Measurements from ENCODE around the gene OS9. TPM values are rescaled to one million over a fixed set of nuclear protein-coding genes. Genes with fewer than 3 reads are reported as not detected.

OS9 gene
- total and polyA plus RNA-seq, 9 of the 15 experiments (the other 6 are each of a cell fraction or from before 2014, with no cell fraction given) = 4.6 to 105 (median 89.5) TPM

- in situ Hi-C loops (cut with MboI) = no loop called here
- no peak overlapping the region for H3K27ac ChIP-seq (ENCODE audit: extremely low read depth, low read depth, low read length)
Measured at GRCh38 chr12:57717131-57717530, 23.2 kb downstream of the OS9 start.

GRCh38 chr12:57717846-57718640 lies 24.1 kb downstream of the OS9 start:
- ATAC-seq = no peak
- Histone ChIP-seq H3K27me3 (ENCODE audit: control insufficient read depth in 2 of 2, insufficient read depth in 2 of 2, low read length in 2 of 2) (no peaks in the 10 kb centered on the region), H3K4me1 (replicated peaks in 1 of 2; ENCODE audit: control insufficient read depth in 2 of 2, insufficient read depth in 2 of 2, low read length in 2 of 2) (no peaks in the 10 kb centered on the region), H3K36me3 (ENCODE audit: control insufficient read depth, insufficient read depth, low read length) (peaks cover 52% of the 10 kb centered on the region; the same call in 2 of the 3 replicates), H3K79me2 (ENCODE audit: control insufficient read depth, insufficient read depth, low read length) (no peaks in the 10 kb centered on the region), H3K4me2 (ENCODE audit: insufficient read depth, low read length) (no peak overlapping the region), H3K4me3 (no peak overlapping the region), H4K20me1 (replicated peaks; ENCODE audit: control insufficient read depth, insufficient read depth, low read length) (no peaks in the 10 kb centered on the region), H3K27ac (ENCODE audit: extremely low read depth, low read depth, low read length) (no peak overlapping the region), H2AFZ (ENCODE audit: low read depth, low read length) (no peak overlapping the region), H3K9ac (ENCODE audit: insufficient read depth in 1 of 2, low read depth in 2 of 2, low read length in 2 of 2) (no peak overlapping the region), H3K9me1 (ENCODE audit: control insufficient read depth, insufficient read depth, low read length) (no peaks in the 10 kb centered on the region), H3K9me3 (replicated peaks; ENCODE audit: control insufficient read depth, insufficient read depth, low read depth, low read length) (no peaks in the 10 kb centered on the region)
- 93% methylated on average over 14 of the region's 22 CpGs for WGBS (ENCODE audit: insufficient coverage, low coverage, missing lambda C conversion rate)
- BruUV-seq (replicated peaks) = TSS peak; percentile 53
- in situ Hi-C loops (cut with MboI) (no loop called here), intact Hi-C loops (cut with micrococcal nuclease) (no loop called here)
- ChIA-PET POLR2A (interaction anchor here (0.9 to 1.1 kb wide), 2 partner anchors 11 to 24 kb away, joined by 4 to 5 read pairs; partner anchors contain the start of gene OS9), CTCF (ENCODE audit: low intra/inter-chr PET ratio) (no interaction called here)
- TF ChIP-seq ASH1L (IDR thresholded peaks at IDR 0.05; ENCODE audit: borderline replicate concordance, low read depth, partially characterized antibody) (no peak), SMAD1 (IDR thresholded peaks at IDR 0.05; ENCODE audit: low read depth, low read length, partially characterized antibody) (no peak), ZNF23 (CRISPR knock-in tag; IDR thresholded peaks at IDR 0.05) (no peak)
- DNase-seq (ENCODE audit: extremely low read depth in 1 of 4, low spot score in 3 of 4) = no peak
- no peak for FAIRE-seq

More at GRCh38 chr12:57717131-57717530, 23.2 kb downstream of the OS9 start:
- H2AFZ ChIP-seq (ENCODE audit: low read depth, low read length) = no peak overlapping the region
- no peaks in the 10 kb centered on the region for H3K9me3 ChIP-seq (replicated peaks; ENCODE audit: control insufficient read depth, insufficient read depth, low read depth, low read length)
- H3K79me2 ChIP-seq (ENCODE audit: control insufficient read depth, insufficient read depth, low read length) = no peaks in the 10 kb centered on the region
- H3K27me3 ChIP-seq (ENCODE audit: control insufficient read depth in 2 of 2, insufficient read depth in 2 of 2, low read length in 2 of 2) = no peaks in the 10 kb centered on the region
- ATAC-seq (no peak), FAIRE-seq (no peak), DNase-seq (ENCODE audit: extremely low read depth in 1 of 4, low spot score in 3 of 4) (no peak)
- no TSS peak for BruUV-seq (replicated peaks)
- intact Hi-C loops (cut with micrococcal nuclease) = no loop called here
- peaks cover 52% of the 10 kb centered on the region; the same call in 2 of the 3 replicates for H3K36me3 ChIP-seq (ENCODE audit: control insufficient read depth, insufficient read depth, low read length)
- no peak overlapping the region for H3K9ac ChIP-seq (ENCODE audit: insufficient read depth in 1 of 2, low read depth in 2 of 2, low read length in 2 of 2)
- H3K4me3 ChIP-seq = no peak overlapping the region
- CTCF ChIA-PET (ENCODE audit: low intra/inter-chr PET ratio) = no interaction called here
- TF ChIP-seq HMGN3 (IDR thresholded peaks at IDR 0.05; ENCODE audit: borderline replicate concordance, extremely low read depth, insufficient read length, low read depth, low read length) = no peak
- TF ChIP-seq ZNF184 (CRISPR knock-in tag; IDR thresholded peaks at IDR 0.05) = no peak
- TF ChIP-seq POU5F1 (IDR thresholded peaks at IDR 0.05; ENCODE audit: borderline replicate concordance, low read depth, low read length, partially characterized antibody) = no peak
- H3K9me1 ChIP-seq (ENCODE audit: control insufficient read depth, insufficient read depth, low read length) = no peaks in the 10 kb centered on the region
- POLR2A ChIA-PET = interaction anchor here (0.6 to 0.7 kb wide), 3 partner anchors 177 to 288 kb away, joined by 3 read pairs; no protein-coding TSS in a partner anchor
- no peak overlapping the region for H3K4me2 ChIP-seq (ENCODE audit: insufficient read depth, low read length)
- H3K4me1 ChIP-seq (replicated peaks in 1 of 2; ENCODE audit: control insufficient read depth in 2 of 2, insufficient read depth in 2 of 2, low read length in 2 of 2) = no peaks in the 10 kb centered on the region; a peak in 1 of 5 replicates
- WGBS (ENCODE audit: insufficient coverage, low coverage, missing lambda C conversion rate) = 77% methylated on average over 5 of the region's 5 CpGs
- H4K20me1 ChIP-seq (replicated peaks; ENCODE audit: control insufficient read depth, insufficient read depth, low read length) = no peaks in the 10 kb centered on the region
